ENCODE measurements around the gene CCL27. TPM values are rescaled to one million over a fixed set of nuclear protein-coding genes. Genes with fewer than 3 reads are reported as not detected.

The CCL27 gene
- total and polyA plus RNA-seq, 4 experiments from 2014 or later: 0.59 TPM; not detected in 3

GRCh38 chr9:34689116-34689470 lies 26.6 kb upstream of the CCL27 start:
- CTCF ChIA-PET (ENCODE audit: partially characterized antibody): interaction anchor here (0.6 to 1.2 kb wide), 3 partner anchors 12 to 547 kb away, joined by 3 to 4 read pairs (median 4); no protein-coding TSS in a partner anchor
- Mint-ChIP-seq H3K36me3 (peaks cover 0 to 4% of the 10 kb centered on the region in 2 donors), H3K9me3 (no peaks in the 10 kb centered on the region), H3K4me1 (no peaks in the 10 kb centered on the region), H3K27me3 (no peaks in the 10 kb centered on the region), H3K27ac (peak overlapping the region in 1 of 7 donors; percentile 44), H3K4me3 (no peak overlapping the region)
- no peak overlapping the region for H3K27ac ChIP-seq (ENCODE audit: low read depth, low read length)
- POLR2A ChIA-PET (ENCODE audit: partially characterized antibody): no interaction called here
- DNase-seq: no peak
- H3K9me3 ChIP-seq (ENCODE audit: control insufficient read depth in 1 of 2, low read length in 2 of 2): no peaks in the 10 kb centered on the region
- H3K36me3 ChIP-seq (ENCODE audit: insufficient read depth, low read length): no peaks in the 10 kb centered on the region
- H3K4me3 ChIP-seq (ENCODE audit: low read length in 2 of 2): no peak overlapping the region
- H3K27me3 ChIP-seq (ENCODE audit: insufficient read depth, low read length): no peaks in the 10 kb centered on the region
- intact Hi-C loops (cut with micrococcal nuclease): no loop called here
- no peaks in the 10 kb centered on the region for H3K4me1 ChIP-seq (ENCODE audit: insufficient read depth, low read length)

DNA sequence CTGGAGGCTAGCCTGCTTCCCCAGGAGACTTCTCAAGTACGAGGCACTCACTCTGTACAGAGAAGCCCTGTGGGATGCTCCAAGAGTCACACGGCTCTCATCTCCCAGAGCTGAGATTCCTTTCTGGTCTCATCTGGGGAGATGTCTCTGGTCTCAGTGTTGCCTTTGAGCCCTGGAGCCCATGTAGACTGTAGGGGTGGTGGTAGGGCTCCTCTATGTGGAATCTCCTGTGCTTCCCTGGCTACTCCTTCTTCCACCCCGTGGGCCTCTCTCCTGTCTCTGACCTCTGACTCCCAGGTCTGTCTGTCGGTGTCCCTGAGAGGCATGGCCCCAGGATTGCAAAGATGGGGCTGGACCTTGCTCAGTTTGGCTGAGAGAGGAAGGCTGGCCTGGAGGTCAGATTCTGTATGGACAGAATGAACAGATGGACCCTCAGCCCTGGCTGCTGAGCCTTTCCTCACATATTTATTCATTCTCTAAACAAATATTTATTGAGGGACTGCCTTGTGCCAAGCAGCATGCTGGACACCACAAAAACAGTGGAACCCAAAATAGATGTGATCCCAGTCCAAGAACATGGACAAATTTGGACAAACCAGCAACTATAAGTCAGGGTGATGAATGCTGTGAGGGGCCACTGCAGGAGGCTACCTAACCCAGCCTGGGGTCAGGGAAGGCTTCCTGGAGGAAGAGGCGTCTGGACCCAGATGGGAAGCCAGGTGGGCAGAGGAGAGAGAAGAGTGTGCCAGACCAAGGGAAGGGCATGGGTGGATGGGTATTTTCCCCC lies 26.1 kb upstream of the CCL27 start:
- H3K36me3 ChIP-seq (ENCODE audit: insufficient read depth, low read length): no peaks in the 10 kb centered on the region
- intact Hi-C loops (cut with micrococcal nuclease): no loop called here
- ChIA-PET POLR2A (ENCODE audit: partially characterized antibody) (no interaction called here), CTCF (ENCODE audit: partially characterized antibody) (interaction anchor here (0.6 to 1.2 kb wide), 3 partner anchors 12 to 546 kb away, joined by 3 to 4 read pairs (median 4); no protein-coding TSS in a partner anchor)
- no peak for DNase-seq
- no peaks in the 10 kb centered on the region for H3K9me3 ChIP-seq (ENCODE audit: control insufficient read depth in 1 of 2, low read length in 2 of 2)
- no peaks in the 10 kb centered on the region for H3K27me3 Mint-ChIP-seq
- no peaks in the 10 kb centered on the region for H3K4me1 ChIP-seq (ENCODE audit: insufficient read depth, low read length)
- H3K27ac Mint-ChIP-seq: peak overlapping the region in 2 of 7 donors; percentile 15 to 42
- H3K27ac ChIP-seq (ENCODE audit: low read depth, low read length): no peak overlapping the region
- H3K4me3 Mint-ChIP-seq: no peak overlapping the region
- no peaks in the 10 kb centered on the region for H3K4me1 Mint-ChIP-seq
- no peaks in the 10 kb centered on the region for H3K27me3 ChIP-seq (ENCODE audit: insufficient read depth, low read length)
- H3K4me3 ChIP-seq (ENCODE audit: low read length in 2 of 2): no peak overlapping the region
- H3K9me3 Mint-ChIP-seq: no peaks in the 10 kb centered on the region
- H3K36me3 Mint-ChIP-seq: peaks cover 2 to 4% of the 10 kb centered on the region in 2 donors

DNA sequence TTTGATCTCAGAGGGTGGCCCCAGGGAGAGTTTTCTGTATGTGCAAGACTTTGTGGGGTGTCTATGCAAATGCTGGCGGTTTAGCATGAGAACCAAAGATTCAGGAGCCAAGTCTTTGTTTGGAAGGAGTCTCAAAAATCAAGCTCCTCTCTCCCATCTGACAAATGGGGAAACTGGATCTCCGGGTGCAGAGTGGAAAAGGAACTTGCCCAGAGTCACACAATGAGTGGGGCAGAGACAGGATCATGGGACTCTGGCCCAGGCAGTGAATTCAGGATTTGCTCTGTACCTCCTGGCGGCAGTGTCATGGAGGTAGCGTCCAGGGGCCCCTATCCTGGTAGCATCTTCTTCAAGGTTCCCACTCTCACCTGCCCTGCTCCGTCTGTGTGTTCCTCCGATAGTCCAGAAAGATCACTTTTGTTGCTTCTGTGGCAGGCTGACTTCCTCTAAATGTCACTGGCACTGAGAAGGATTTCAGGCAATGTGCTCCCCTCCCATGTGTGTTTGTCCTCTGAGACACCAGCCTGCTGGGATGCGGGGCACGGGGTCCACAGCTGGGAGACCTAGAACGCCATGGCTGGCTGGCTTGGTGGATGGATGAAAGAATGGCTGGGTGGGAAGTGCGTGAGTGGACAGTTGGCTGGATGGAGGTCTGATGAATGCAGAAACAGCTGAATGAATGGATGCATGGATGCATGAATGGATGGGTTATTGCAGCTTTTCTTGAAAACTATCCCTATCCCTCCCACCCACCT lies 25.0 kb upstream of the CCL27 start:
- no peaks in the 10 kb centered on the region for H3K27me3 Mint-ChIP-seq
- H3K4me3 Mint-ChIP-seq: no peak overlapping the region
- H3K27ac ChIP-seq (ENCODE audit: low read depth, low read length): no peak overlapping the region
- no peaks in the 10 kb centered on the region for H3K27me3 ChIP-seq (ENCODE audit: insufficient read depth, low read length)
- POLR2A ChIA-PET (ENCODE audit: partially characterized antibody): no interaction called here
- H3K4me3 ChIP-seq (ENCODE audit: low read length in 2 of 2): no peak overlapping the region
- H3K36me3 Mint-ChIP-seq: peaks cover 2 to 7% of the 10 kb centered on the region in 2 donors
- H3K9me3 Mint-ChIP-seq: no peaks in the 10 kb centered on the region
- no peaks in the 10 kb centered on the region for H3K4me1 ChIP-seq (ENCODE audit: insufficient read depth, low read length)
- DNase-seq: no peak
- intact Hi-C loops (cut with micrococcal nuclease): no loop called here
- H3K36me3 ChIP-seq (ENCODE audit: insufficient read depth, low read length): no peaks in the 10 kb centered on the region
- no peak overlapping the region for H3K27ac Mint-ChIP-seq
- H3K9me3 ChIP-seq (ENCODE audit: control insufficient read depth in 1 of 2, low read length in 2 of 2): no peaks in the 10 kb centered on the region
- H3K4me1 Mint-ChIP-seq: no peaks in the 10 kb centered on the region
- CTCF ChIA-PET (ENCODE audit: partially characterized antibody): interaction anchor here (1.6 to 2.9 kb wide), 2 partner anchors 13 to 22 kb away, joined by 3 to 16 read pairs; no protein-coding TSS in a partner anchor

- no peak overlapping the region for H3K4me3 Mint-ChIP-seq
Measured at GRCh38 chr9:34686732-34687131, 24.3 kb upstream of the CCL27 start.

DNA sequence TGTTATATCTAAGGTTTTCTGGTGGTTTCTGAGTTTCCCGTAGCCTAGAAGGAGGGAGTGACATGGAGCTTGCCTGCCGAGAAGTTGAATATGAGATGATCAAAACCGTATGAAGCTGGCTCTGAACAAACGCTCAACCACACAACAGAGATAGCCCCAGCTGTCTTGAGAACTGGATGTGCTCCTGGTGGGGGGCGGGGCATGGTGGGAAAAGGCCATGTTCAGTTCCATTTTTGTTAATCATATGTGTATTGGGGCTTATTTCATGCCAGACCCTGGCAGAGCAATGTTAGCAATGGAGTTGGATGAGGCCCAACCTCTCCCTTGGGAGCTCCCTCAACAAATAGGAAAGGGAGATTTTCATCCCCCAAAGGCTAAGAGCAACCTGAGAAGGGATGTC lies 23.8 kb upstream of the CCL27 start:
- H3K4me1 Mint-ChIP-seq: no peaks in the 10 kb centered on the region
- intact Hi-C loops (cut with micrococcal nuclease): no loop called here
- ChIA-PET POLR2A (ENCODE audit: partially characterized antibody) (interaction anchor here (1.3 kb wide), 1 partner anchor 66 kb away, joined by 3 read pairs; the partner anchor contains the start of gene DCTN3), CTCF (ENCODE audit: partially characterized antibody) (interaction anchor here (0.6 to 2.9 kb wide), 4 partner anchors 14 to 312 kb away, joined by 3 to 16 read pairs (median 6); no protein-coding TSS in a partner anchor)
- H3K4me1 ChIP-seq (ENCODE audit: insufficient read depth, low read length): no peaks in the 10 kb centered on the region
- no peak overlapping the region for H3K27ac ChIP-seq (ENCODE audit: low read depth, low read length)
- H3K4me3 ChIP-seq (ENCODE audit: low read length in 2 of 2): no peak overlapping the region
- H3K9me3 Mint-ChIP-seq: no peaks in the 10 kb centered on the region
- DNase-seq: no peak
- H3K4me3 Mint-ChIP-seq: no peak overlapping the region
- H3K36me3 ChIP-seq (ENCODE audit: insufficient read depth, low read length): no peaks in the 10 kb centered on the region
- no peaks in the 10 kb centered on the region for H3K9me3 ChIP-seq (ENCODE audit: control insufficient read depth in 1 of 2, low read length in 2 of 2)
- no peak overlapping the region for H3K27ac Mint-ChIP-seq
- peaks cover 2 to 8% of the 10 kb centered on the region in 2 donors for H3K36me3 Mint-ChIP-seq
- no peaks in the 10 kb centered on the region for H3K27me3 ChIP-seq (ENCODE audit: insufficient read depth, low read length)
- no peaks in the 10 kb centered on the region for H3K27me3 Mint-ChIP-seq

More at GRCh38 chr9:34686732-34687131, 24.3 kb upstream of the CCL27 start:
- Histone ChIP-seq H3K9me3 (ENCODE audit: control insufficient read depth in 1 of 2, low read length in 2 of 2) (no peaks in the 10 kb centered on the region), H3K27me3 (ENCODE audit: insufficient read depth, low read length) (no peaks in the 10 kb centered on the region), H3K4me1 (ENCODE audit: insufficient read depth, low read length) (no peaks in the 10 kb centered on the region), H3K36me3 (ENCODE audit: insufficient read depth, low read length) (no peaks in the 10 kb centered on the region), H3K4me3 (ENCODE audit: low read length in 2 of 2) (no peak overlapping the region), H3K27ac (ENCODE audit: low read depth, low read length) (no peak overlapping the region)
- H3K4me1 Mint-ChIP-seq: no peaks in the 10 kb centered on the region
- H3K36me3 Mint-ChIP-seq: peaks cover 2 to 8% of the 10 kb centered on the region in 2 donors
- H3K9me3 Mint-ChIP-seq: no peaks in the 10 kb centered on the region
- POLR2A ChIA-PET (ENCODE audit: partially characterized antibody): no interaction called here
- intact Hi-C loops (cut with micrococcal nuclease): no loop called here
- DNase-seq: no peak
- CTCF ChIA-PET (ENCODE audit: partially characterized antibody): interaction anchor here (0.6 to 2.9 kb wide), 3 partner anchors 13 to 312 kb away, joined by 3 to 16 read pairs (median 4); no protein-coding TSS in a partner anchor
- H3K27ac Mint-ChIP-seq: peak overlapping the region in 2 of 7 donors; percentile 0 to 32
- H3K27me3 Mint-ChIP-seq: no peaks in the 10 kb centered on the region

- POLR2A ChIA-PET (ENCODE audit: partially characterized antibody): interaction anchor here (0.8 to 1.3 kb wide), 2 partner anchors 12 to 65 kb away, joined by 3 to 5 read pairs; partner anchors contain the start of gene DCTN3
- Mint-ChIP-seq H3K27ac (no peak overlapping the region), H3K4me3 (no peak overlapping the region), H3K27me3 (no peaks in the 10 kb centered on the region), H3K9me3 (no peaks in the 10 kb centered on the region), H3K4me1 (no peaks in the 10 kb centered on the region), H3K36me3 (peaks cover 2 to 12% of the 10 kb centered on the region in 2 donors)
- intact Hi-C loops (cut with micrococcal nuclease): no loop called here
- no peak for DNase-seq
- H3K36me3 ChIP-seq (ENCODE audit: insufficient read depth, low read length): no peaks in the 10 kb centered on the region
- H3K27me3 ChIP-seq (ENCODE audit: insufficient read depth, low read length): no peaks in the 10 kb centered on the region
- no peaks in the 10 kb centered on the region for H3K9me3 ChIP-seq (ENCODE audit: control insufficient read depth in 1 of 2, low read length in 2 of 2)
- CTCF ChIA-PET (ENCODE audit: partially characterized antibody): interaction anchor here (1.6 to 2.9 kb wide), 3 partner anchors 14 to 20 kb away, joined by 3 to 16 read pairs (median 9); no protein-coding TSS in a partner anchor
- H3K27ac ChIP-seq (ENCODE audit: low read depth, low read length): no peak overlapping the region
- no peaks in the 10 kb centered on the region for H3K4me1 ChIP-seq (ENCODE audit: insufficient read depth, low read length)
- no peak overlapping the region for H3K4me3 ChIP-seq (ENCODE audit: low read length in 2 of 2)
Measured at GRCh38 chr9:34685591-34685990, 23.1 kb upstream of the CCL27 start.

DNA sequence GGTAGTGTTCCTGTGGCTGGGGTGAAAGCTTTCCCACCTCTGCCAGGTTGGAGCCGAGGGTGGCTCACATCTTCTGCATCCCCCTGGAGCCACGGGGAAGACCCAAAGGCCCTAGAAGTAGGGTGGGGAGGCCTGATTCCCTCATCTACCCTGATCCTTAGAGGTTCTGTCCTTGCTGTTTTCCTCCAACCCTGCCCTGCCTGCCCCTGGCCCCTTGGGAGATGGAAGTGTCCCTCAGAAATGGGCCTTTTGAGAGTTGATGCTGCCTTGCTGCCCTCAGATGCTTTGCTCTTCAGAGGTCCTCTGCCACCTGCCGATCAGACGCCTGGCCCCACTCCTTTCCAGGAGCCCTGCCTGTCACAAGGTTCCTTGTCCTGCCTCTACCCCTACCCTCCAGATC lies 22.4 kb upstream of the CCL27 start:
- Mint-ChIP-seq H3K4me3 (no peak overlapping the region), H3K27ac (no peak overlapping the region), H3K27me3 (no peaks in the 10 kb centered on the region), H3K9me3 (no peaks in the 10 kb centered on the region), H3K36me3 (peaks cover 2 to 12% of the 10 kb centered on the region in 2 donors), H3K4me1 (no peaks in the 10 kb centered on the region)
- intact Hi-C loops (cut with micrococcal nuclease): no loop called here
- Histone ChIP-seq H3K4me1 (ENCODE audit: insufficient read depth, low read length) (no peaks in the 10 kb centered on the region), H3K27ac (ENCODE audit: low read depth, low read length) (no peak overlapping the region), H3K4me3 (ENCODE audit: low read length in 2 of 2) (no peak overlapping the region), H3K27me3 (ENCODE audit: insufficient read depth, low read length) (no peaks in the 10 kb centered on the region), H3K36me3 (ENCODE audit: insufficient read depth, low read length) (no peaks in the 10 kb centered on the region), H3K9me3 (ENCODE audit: control insufficient read depth in 1 of 2, low read length in 2 of 2) (no peaks in the 10 kb centered on the region)
- ChIA-PET POLR2A (ENCODE audit: partially characterized antibody) (no interaction called here), CTCF (ENCODE audit: partially characterized antibody) (interaction anchor here (1.8 to 2.9 kb wide), 2 partner anchors 15 to 18 kb away, joined by 9 to 16 read pairs; no protein-coding TSS in a partner anchor)
- DNase-seq: no peak

Measured in CD4-positive, alpha-beta memory T cell (primary cell).